HT-29 (cell line): ENCODE measurements around the gene BCL2L2. TPM values are rescaled to one million over a fixed set of nuclear protein-coding genes. Genes with fewer than 3 reads are reported as not detected.
A peak's percentile ranks its signal among the peaks of the same experiment; 100 is the strongest.
"Not testable (repeated sequence)": the region's sequence is repeated elsewhere in the genome, so short reads cannot be mapped to it uniquely, and the experiment has no call there.

Experiments used
- DNase-seq: peaks from one replicate; pipeline ENCODE4 v3.0.0-alpha.2; 2015; ENCODE audit warnings: low spot score
- total RNA-seq: library from RNA; depleted of rRNA; stranded (reverse); fragments of >200 nt; shearing (Covaris generic); gene quantifications from 2 replicates; pipeline ENCODE4 v1.2.3, GENCODE V29; 2014; rRNA removed

BCL2L2 gene
- total RNA-seq: 14.6 and 20.3 TPM in 2 replicates

- DNase-seq: peak; percentile 86
Observed at GRCh38 chr14:23306412-23307145, at the start of gene BCL2L2. Gene BCL2L2, plus strand, starts transcription at chr14:23306833. Its CDS starts 935 bp downstream, at chr14:23307768.

GRCh38 chr14:23258256-23258655, 48.4 kb upstream of the BCL2L2 start:
- no peak for DNase-seq

- no peak for DNase-seq
Observed at GRCh38 chr14:23259426-23259825, 47.2 kb upstream of the BCL2L2 start.

- DNase-seq: not testable (repeated sequence)
Observed at GRCh38 chr14:23260849-23261248, 45.8 kb upstream of the BCL2L2 start.

GRCh38 chr14:23269193-23269592, 37.4 kb upstream of the BCL2L2 start:
- DNase-seq: no peak

GRCh38 chr14:23275412-23275811, 31.2 kb upstream of the BCL2L2 start:
- no peak for DNase-seq

- DNase-seq: no peak
Observed at GRCh38 chr14:23277189-23277588, 29.4 kb upstream of the BCL2L2 start.

GRCh38 chr14:23277928-23278327, 28.7 kb upstream of the BCL2L2 start:
- not testable (repeated sequence) for DNase-seq

GRCh38 chr14:23281247-23281646, 25.4 kb upstream of the BCL2L2 start:
- DNase-seq: no peak

- peak; percentile 15 for DNase-seq
Observed at GRCh38 chr14:23284654-23285529, 21.7 kb upstream of the BCL2L2 start.

GRCh38 chr14:23285530-23286019, 21.1 kb upstream of the BCL2L2 start:
- DNase-seq: no peak

- peak; percentile 92 for DNase-seq
Observed at GRCh38 chr14:23286020-23286901, 20.4 kb upstream of the BCL2L2 start, which contains the start of gene HOMEZ. Gene HOMEZ, minus strand, starts transcription at chr14:23286132. Its CDS starts 180 bp downstream, at chr14:23285952.

- DNase-seq: no peak
Observed at GRCh38 chr14:23286902-23287479, 19.6 kb upstream of the BCL2L2 start.

- peak; percentile 49 for DNase-seq
Observed at GRCh38 chr14:23294734-23295561, 11.7 kb upstream of the BCL2L2 start.

- DNase-seq: no peak
Observed at GRCh38 chr14:23296012-23296777, 10.4 kb upstream of the BCL2L2 start.

- no peak for DNase-seq
Observed at GRCh38 chr14:23297096-23297495, 9.5 kb upstream of the BCL2L2 start.

- no peak for DNase-seq
Observed at GRCh38 chr14:23297611-23298277, 8.9 kb upstream of the BCL2L2 start.

GRCh38 chr14:23299211-23299957, 7.2 kb upstream of the BCL2L2 start:
- peak; percentile 33 for DNase-seq
